GM21390 (cell line): ENCODE data around the gene THSD1.
"Not testable (repeated sequence)": the region's sequence is repeated elsewhere in the genome, so short reads cannot be mapped to it uniquely, and the experiment has no call there.

Experiments used
- ATAC-seq: cut with Tn5 transposase; IDR thresholded peaks from one replicate; pipeline ENCODE4 v1.9.1; 2021; ENCODE audit not compliant: unreplicated experiment

THSD1 gene

DNA sequence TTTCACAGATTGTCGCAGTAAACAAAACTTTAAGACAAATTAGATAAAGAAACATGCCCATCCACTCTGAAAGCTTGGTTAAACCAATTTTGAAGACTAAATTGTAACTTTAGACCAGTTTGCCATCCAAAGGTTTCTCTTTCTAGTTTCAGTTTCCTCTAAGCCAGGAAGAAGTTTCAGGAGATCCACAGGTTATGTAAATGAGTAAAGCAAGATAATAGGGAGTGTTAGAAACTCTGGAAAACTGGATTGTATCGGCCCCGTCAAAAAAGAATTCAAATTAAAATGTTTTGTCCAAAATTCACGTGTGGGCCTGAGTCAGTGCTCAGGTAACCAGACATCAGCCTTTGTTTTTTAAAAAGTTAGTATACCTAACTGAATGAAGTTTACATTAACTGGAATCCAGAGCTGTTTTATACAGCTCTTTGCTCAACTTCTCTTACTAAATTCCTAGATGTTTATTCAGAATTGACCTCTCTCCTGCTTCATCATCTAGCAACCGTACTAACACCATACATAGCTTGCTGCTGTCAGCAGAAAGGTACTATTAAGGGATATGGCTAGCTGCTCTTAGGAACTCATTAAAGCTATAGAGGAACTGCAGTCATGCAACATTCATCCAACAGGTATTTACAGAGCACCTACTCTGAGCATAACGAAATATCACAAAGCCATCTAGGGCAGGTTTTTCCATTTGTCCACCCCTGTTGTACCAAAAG lies 43.6 kb downstream of the THSD1 start:
- ATAC-seq = not testable (repeated sequence)

- no peak for ATAC-seq
Measured at GRCh38 chr13:52361225-52361624, 44.7 kb downstream of the THSD1 start.

GRCh38 chr13:52359534-52359933 lies 46.4 kb downstream of the THSD1 start:
- ATAC-seq = no peak

DNA sequence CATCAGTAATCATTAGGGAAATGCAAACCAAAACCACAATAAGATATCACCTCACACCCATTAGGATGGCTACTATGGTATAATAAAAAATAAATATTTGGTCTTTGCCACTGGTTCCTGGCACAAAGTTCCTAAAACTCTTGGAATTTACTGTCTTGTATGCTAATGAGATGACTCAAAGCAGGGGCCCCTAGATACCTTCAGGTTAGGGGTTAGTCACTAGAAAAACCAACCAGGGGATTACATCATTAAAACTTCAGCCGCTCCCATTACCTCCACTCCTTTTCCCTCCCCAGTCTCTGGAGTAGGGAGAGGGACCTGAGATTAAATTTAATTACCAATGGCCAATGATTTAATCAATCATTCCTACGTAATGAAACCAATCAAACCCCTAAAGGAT lies 49.6 kb downstream of the THSD1 start:
- ATAC-seq = no peak

- ATAC-seq = no peak
Measured at GRCh38 chr13:52353193-52353592, 52.8 kb downstream of the THSD1 start.

DNA sequence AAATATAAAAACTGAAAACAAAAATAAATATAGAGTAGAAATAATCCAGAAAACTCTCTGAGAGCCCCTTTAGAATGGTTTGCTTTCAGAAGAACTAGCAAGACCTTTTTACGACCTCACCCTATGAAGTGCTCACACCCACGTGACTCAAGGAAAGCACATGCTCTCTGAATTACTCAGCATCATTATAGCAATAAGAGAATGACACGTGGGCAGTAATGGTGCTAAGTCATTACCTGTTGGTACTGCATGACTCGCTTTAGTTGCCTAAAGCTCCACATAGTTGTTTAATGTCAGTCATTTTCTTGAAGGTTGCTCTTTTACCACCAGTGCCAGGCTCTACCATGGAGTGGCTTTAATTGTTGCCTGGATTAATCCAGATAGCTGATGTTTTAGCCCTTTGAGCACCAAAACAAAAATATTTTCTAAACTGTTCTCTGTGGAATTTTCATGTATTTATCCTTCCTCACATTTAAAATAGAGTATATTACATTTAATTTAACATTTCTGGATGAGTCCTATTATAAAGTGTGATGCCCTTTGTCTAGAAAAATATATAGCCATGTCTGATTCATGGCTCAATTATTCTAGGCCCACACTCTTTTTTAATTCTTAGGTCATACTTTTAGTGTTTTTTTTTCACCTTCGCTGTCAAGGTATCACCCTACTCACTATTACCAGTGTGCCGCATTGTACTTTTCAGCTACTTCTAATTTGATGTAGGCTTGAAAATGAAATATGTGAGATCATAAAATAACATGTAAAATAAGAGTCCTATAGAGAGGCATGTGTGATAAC lies 56.8 kb downstream of the THSD1 start:
- no peak for ATAC-seq

DNA sequence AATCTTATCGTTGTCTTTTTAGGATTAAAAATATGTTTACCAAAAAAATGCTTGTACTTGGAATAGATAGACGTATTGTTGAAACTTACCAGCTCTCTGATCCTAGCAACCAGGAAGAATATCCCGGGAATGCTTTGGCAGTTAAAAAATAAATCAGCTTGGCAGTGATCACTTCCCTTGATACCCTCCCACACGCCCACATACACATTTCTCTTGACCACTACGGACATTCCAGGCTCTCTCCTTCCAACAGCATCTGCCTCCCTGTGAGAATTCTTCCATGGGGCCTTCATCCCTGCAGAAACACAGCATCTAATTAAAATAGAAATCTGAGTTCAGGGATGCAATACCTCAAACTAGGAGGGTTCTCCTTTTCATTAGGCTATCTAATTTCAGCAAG lies 57.9 kb downstream of the THSD1 start:
- ATAC-seq = no peak

- ATAC-seq = no peak
Measured at GRCh38 chr13:52345631-52346251, 60.2 kb downstream of the THSD1 start.

GRCh38 chr13:52345048-52345447 lies 60.9 kb downstream of the THSD1 start:
- ATAC-seq = no peak

- no peak for ATAC-seq
Measured at GRCh38 chr13:52344108-52344507, 61.9 kb downstream of the THSD1 start.

GRCh38 chr13:52342203-52342602 lies 63.8 kb downstream of the THSD1 start:
- ATAC-seq = not testable (repeated sequence)

DNA sequence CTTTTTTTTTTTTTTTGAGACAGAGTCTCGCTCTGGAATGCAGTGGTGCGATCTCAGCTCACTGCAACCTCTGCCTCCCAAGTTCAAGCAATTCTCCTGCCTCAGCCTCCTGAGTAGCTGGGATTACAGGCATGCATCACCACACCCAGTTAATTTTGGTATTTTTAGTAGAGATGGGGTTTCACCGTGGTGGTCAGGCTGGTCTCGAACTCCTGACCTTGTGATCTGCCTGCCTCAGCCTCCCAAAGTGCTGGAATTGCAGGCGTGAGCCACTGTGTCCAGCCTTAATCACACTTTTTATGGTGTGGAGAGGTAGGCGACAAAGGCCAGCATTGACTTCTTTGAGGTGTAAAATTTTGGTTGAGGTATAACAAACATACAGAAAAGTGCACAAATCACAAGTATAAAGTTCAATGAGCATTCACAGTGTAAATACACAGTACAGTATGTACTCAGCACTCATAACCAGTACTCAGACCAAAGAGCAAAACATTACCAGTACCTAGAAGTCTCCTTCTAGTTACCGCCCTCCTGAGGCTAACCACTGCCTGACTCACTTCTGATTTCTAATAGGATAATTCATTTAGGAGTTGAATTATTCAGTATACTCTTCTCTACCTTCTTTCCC lies 68.0 kb downstream of the THSD1 start:
- not testable (repeated sequence) for ATAC-seq

- not testable (repeated sequence) for ATAC-seq
Measured at GRCh38 chr13:52334107-52334506, 71.9 kb downstream of the THSD1 start.

DNA sequence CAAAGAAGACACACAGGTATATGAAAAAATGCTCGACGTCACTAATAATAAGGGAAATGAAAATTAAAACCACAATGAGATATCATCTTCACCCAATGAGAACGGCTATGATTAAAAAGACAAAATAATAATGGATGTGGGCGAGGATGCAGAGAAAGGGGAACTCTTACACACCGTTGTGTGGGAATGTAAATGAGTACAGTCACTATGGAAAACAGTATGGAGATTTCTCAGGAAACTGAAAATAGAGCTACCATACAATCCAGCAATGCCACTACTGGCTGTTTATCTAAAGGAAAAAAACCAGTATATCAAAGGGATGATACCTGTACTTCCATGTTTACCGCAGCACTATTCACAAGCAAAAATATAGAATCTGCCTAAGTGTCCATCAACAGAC lies 74.1 kb downstream of the THSD1 start:
- ATAC-seq = not testable (repeated sequence)
